Neural cell (in vitro differentiated cells): ENCODE data around the gene ACP6. TPM values are rescaled to one million over a fixed set of nuclear protein-coding genes. Genes with fewer than 3 reads are reported as not detected.

Experiments
- H2AFZ ChIP-seq: fragments of 200-600, 300-800 bp; sonication (generic), shearing (Covaris generic); 2 replicates; pipeline ENCODE4 v1.6.0; 2014; ENCODE audit warnings: low read depth, mild to moderate bottlenecking, antibody characterized with exemption, low read length, moderate library complexity
- H3F3A ChIP-seq: fragments of 200-600 bp; shearing (Covaris generic); 2 replicates; pipeline ENCODE4 v1.6.1; 2016; ENCODE audit warnings: mild to moderate bottlenecking, moderate library complexity, mixed read lengths, antibody characterized with exemption, low read length; ENCODE audit not compliant: insufficient read depth, poor library complexity, severe bottlenecking
- H3K27ac ChIP-seq: fragments of 200-600, 300-800 bp; sonication (generic), shearing (Covaris generic); 2 replicates; pipeline ENCODE4 v1.5.1; 2014; ENCODE audit warnings: mild to moderate bottlenecking, low read length, moderate library complexity
- H3K27me3 ChIP-seq: fragments of 300-800, 200-600 bp; sonication (generic), shearing (Covaris generic); 2 replicates; pipeline ENCODE4 v1.6.0; 2014; ENCODE audit warnings: mild to moderate bottlenecking, low read depth, low read length, moderate library complexity; ENCODE audit not compliant: insufficient read depth
- H3K36me3 ChIP-seq: fragments of 300-800, 200-600 bp; sonication (generic), shearing (Covaris generic); 2 replicates; pipeline ENCODE4 v1.5.1; 2014; ENCODE audit warnings: mild to moderate bottlenecking, antibody characterized with exemption, low read length, moderate library complexity; ENCODE audit not compliant: insufficient read depth
- H3K4me2 ChIP-seq: fragments of 300-800, 200-600 bp; sonication (generic), shearing (Covaris generic); 2 replicates; pipeline ENCODE4 v1.6.0; 2014; ENCODE audit warnings: mild to moderate bottlenecking, low read length
- H3K4me3 ChIP-seq: fragments of 300-800, 200-600 bp; sonication (generic), shearing (Covaris generic); 2 replicates; pipeline ENCODE4 v1.5.1; 2014; ENCODE audit warnings: mild to moderate bottlenecking, low read length, moderate library complexity
- H3K79me2 ChIP-seq: fragments of 200-600 bp; shearing (Covaris generic); replicated peaks from 2 replicates; pipeline ENCODE4 v1.6.0; 2014; ENCODE audit warnings: mild to moderate bottlenecking, low read length, moderate library complexity; ENCODE audit not compliant: insufficient read depth
- H3K9ac ChIP-seq: fragments of 300-800, 200-600 bp; sonication (generic), shearing (Covaris generic); 2 replicates; pipeline ENCODE4 v1.6.1; 2016; ENCODE audit warnings: mild to moderate bottlenecking, low read length, mixed read lengths
- H3K9me2 ChIP-seq: fragments of 200-600 bp; shearing (Covaris generic); 2 replicates; pipeline ENCODE4 v1.6.1; 2016; ENCODE audit warnings: mild to moderate bottlenecking, low read length, mixed read lengths; ENCODE audit not compliant: insufficient read depth
- H3K9me3 ChIP-seq: fragments of 200-600, 300-800 bp; sonication (generic), shearing (Covaris generic); 2 replicates; pipeline ENCODE4 v1.6.1; 2016; ENCODE audit warnings: mild to moderate bottlenecking, mixed run types, low read length, moderate library complexity, mixed read lengths
- H4K20me1 ChIP-seq: fragments of 200-600 bp; shearing (Covaris generic); 2 replicates; pipeline ENCODE4 v1.6.1; 2016; ENCODE audit warnings: mild to moderate bottlenecking, mixed run types; ENCODE audit not compliant: insufficient read depth
- EP300 ChIP-seq: fragments of 450-650 bp; conservative IDR thresholded peaks from 2 replicates; pipeline ENCODE4 v1.6.1; 2014; ENCODE audit warnings: antibody characterized with exemption, mild to moderate bottlenecking, moderate library complexity; ENCODE audit not compliant: poor library complexity, severe bottlenecking
- EZH2 ChIP-seq: fragments of 200-600, 300-800 bp; shearing (Covaris generic), sonication (generic); IDR thresholded peaks from 2 replicates; pipeline ENCODE4 v1.6.1; 2014; ENCODE audit warnings: antibody characterized with exemption, low read length, borderline replicate concordance, mild to moderate bottlenecking; ENCODE audit not compliant: insufficient read depth, poor library complexity, severe bottlenecking
- MXI1 ChIP-seq: fragments of 450-650 bp; conservative IDR thresholded peaks from 2 replicates; pipeline ENCODE4 v1.6.1; 2014; ENCODE audit warnings: antibody characterized with exemption, mild to moderate bottlenecking; ENCODE audit not compliant: poor library complexity, severe bottlenecking
- POLR2AphosphoS5 ChIP-seq: IDR thresholded peaks from 2 replicates; pipeline ENCODE4 v1.6.1; 2012
- RAD21 ChIP-seq: fragments of 450-650 bp; conservative IDR thresholded peaks from 2 replicates; pipeline ENCODE4 v1.6.1; 2014; ENCODE audit warnings: antibody characterized with exemption, mild to moderate bottlenecking, moderate library complexity
- SMC3 ChIP-seq: fragments of 450-650 bp; conservative IDR thresholded peaks from 2 replicates; pipeline ENCODE4 v1.6.1; 2014; ENCODE audit warnings: antibody characterized with exemption, mild to moderate bottlenecking, moderate library complexity; ENCODE audit not compliant: poor library complexity
- TAF1 ChIP-seq: IDR thresholded peaks from 2 replicates; pipeline ENCODE4 v1.6.1; 2012; ENCODE audit warnings: low read depth
- polyA plus RNA-seq: library from polyadenylated mRNA; depleted of rRNA; stranded (reverse); fragments of >200 nt; gene quantifications from 2 replicates; pipeline ENCODE4 v1.2.3, GENCODE V29; 2014
- TF ChIP-seq, protein P1 (sequence below): IDR thresholded peaks from 2 replicates; pipeline ENCODE4 v1.6.1; 2012; ENCODE audit warnings: borderline replicate concordance
- TF ChIP-seq, protein P2 (sequence below): fragments of 450-650 bp; IDR thresholded peaks from 2 replicates; pipeline ENCODE4 v1.5.1; 2014; ENCODE audit warnings: antibody characterized with exemption, mild to moderate bottlenecking, moderate library complexity; ENCODE audit not compliant: poor library complexity, severe bottlenecking

ACP6 gene
- polyA plus RNA-seq, 1 donor from 2014 or later, result 2.9 TPM

DNA sequence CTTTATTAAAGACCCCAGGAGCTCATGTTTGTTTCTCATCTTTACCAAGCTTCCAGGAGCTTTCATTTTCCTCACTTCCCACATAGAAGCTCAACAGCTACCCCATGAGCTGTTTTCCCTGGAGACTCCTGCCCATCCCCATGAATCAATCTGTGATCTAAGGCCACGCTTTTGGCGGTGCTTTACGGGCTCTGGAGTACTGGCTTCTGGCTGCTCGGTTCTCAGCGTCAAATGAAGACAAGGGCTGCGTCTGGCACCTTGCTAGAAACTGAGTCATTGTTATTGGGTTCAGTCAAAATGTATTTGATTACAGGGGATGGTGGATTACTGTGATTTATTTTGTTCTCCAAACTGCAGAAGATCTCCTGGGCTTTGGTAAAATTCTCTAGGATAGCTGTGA is 39.9 kb downstream of the ACP6 start:
- Histone ChIP-seq H3K79me2 (no peaks in the 10 kb centered on the region), H2AFZ (no peak overlapping the region), H3K9ac (no peak overlapping the region), H3K4me2 (no peak overlapping the region), H3K9me2 (no peaks in the 10 kb centered on the region), H3K4me3 (no peak overlapping the region), H3K36me3 (peaks cover 3% of the 10 kb centered on the region), H3K27ac (no peak overlapping the region), H3K9me3 (no peaks in the 10 kb centered on the region), H3K27me3 (no peaks in the 10 kb centered on the region), H3F3A (no peaks in the 10 kb centered on the region), H4K20me1 (no peaks in the 10 kb centered on the region)
- TF ChIP-seq EZH2, result no peak
- no peak for TF ChIP-seq SMC3
- TF ChIP-seq EP300, result no peak
- TF ChIP-seq, protein P1, sequence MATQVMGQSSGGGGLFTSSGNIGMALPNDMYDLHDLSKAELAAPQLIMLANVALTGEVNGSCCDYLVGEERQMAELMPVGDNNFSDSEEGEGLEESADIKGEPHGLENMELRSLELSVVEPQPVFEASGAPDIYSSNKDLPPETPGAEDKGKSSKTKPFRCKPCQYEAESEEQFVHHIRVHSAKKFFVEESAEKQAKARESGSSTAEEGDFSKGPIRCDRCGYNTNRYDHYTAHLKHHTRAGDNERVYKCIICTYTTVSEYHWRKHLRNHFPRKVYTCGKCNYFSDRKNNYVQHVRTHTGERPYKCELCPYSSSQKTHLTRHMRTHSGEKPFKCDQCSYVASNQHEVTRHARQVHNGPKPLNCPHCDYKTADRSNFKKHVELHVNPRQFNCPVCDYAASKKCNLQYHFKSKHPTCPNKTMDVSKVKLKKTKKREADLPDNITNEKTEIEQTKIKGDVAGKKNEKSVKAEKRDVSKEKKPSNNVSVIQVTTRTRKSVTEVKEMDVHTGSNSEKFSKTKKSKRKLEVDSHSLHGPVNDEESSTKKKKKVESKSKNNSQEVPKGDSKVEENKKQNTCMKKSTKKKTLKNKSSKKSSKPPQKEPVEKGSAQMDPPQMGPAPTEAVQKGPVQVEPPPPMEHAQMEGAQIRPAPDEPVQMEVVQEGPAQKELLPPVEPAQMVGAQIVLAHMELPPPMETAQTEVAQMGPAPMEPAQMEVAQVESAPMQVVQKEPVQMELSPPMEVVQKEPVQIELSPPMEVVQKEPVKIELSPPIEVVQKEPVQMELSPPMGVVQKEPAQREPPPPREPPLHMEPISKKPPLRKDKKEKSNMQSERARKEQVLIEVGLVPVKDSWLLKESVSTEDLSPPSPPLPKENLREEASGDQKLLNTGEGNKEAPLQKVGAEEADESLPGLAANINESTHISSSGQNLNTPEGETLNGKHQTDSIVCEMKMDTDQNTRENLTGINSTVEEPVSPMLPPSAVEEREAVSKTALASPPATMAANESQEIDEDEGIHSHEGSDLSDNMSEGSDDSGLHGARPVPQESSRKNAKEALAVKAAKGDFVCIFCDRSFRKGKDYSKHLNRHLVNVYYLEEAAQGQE, result no peak
- TF ChIP-seq TAF1, result no peak
- no peak for TF ChIP-seq RAD21
- TF ChIP-seq MXI1, result no peak
- TF ChIP-seq, protein P2, sequence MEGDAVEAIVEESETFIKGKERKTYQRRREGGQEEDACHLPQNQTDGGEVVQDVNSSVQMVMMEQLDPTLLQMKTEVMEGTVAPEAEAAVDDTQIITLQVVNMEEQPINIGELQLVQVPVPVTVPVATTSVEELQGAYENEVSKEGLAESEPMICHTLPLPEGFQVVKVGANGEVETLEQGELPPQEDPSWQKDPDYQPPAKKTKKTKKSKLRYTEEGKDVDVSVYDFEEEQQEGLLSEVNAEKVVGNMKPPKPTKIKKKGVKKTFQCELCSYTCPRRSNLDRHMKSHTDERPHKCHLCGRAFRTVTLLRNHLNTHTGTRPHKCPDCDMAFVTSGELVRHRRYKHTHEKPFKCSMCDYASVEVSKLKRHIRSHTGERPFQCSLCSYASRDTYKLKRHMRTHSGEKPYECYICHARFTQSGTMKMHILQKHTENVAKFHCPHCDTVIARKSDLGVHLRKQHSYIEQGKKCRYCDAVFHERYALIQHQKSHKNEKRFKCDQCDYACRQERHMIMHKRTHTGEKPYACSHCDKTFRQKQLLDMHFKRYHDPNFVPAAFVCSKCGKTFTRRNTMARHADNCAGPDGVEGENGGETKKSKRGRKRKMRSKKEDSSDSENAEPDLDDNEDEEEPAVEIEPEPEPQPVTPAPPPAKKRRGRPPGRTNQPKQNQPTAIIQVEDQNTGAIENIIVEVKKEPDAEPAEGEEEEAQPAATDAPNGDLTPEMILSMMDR, result no peak
- TF ChIP-seq POLR2AphosphoS5, result no peak

GRCh38 chr1:147630022-147630421 is 40.3 kb downstream of the ACP6 start:
- no peak overlapping the region for H3K9ac ChIP-seq
- TF ChIP-seq EP300, result no peak
- no peak for TF ChIP-seq SMC3
- no peak for TF ChIP-seq RAD21
- TF ChIP-seq EZH2, result no peak
- TF ChIP-seq POLR2AphosphoS5, result no peak
- TF ChIP-seq, protein P1, result no peak
- TF ChIP-seq, protein P2, result no peak
- TF ChIP-seq TAF1, result no peak
- no peak for TF ChIP-seq MXI1
- no peak overlapping the region for H3K4me2 ChIP-seq
- H3F3A ChIP-seq, result no peaks in the 10 kb centered on the region
- H2AFZ ChIP-seq, result no peak overlapping the region
- no peaks in the 10 kb centered on the region for H3K79me2 ChIP-seq
- peaks cover 3% of the 10 kb centered on the region for H3K36me3 ChIP-seq
- H4K20me1 ChIP-seq, result no peaks in the 10 kb centered on the region
- no peak overlapping the region for H3K27ac ChIP-seq
- H3K27me3 ChIP-seq, result no peaks in the 10 kb centered on the region
- H3K9me3 ChIP-seq, result no peaks in the 10 kb centered on the region
- no peaks in the 10 kb centered on the region for H3K9me2 ChIP-seq
- H3K4me3 ChIP-seq, result no peak overlapping the region
